ENCODE measurements around the gene CD164. TPM values are rescaled to one million over a fixed set of nuclear protein-coding genes. Genes with fewer than 3 reads are reported as not detected.

The CD164 gene
- total RNA-seq, 1 experiment from 2014 or later: 337 TPM

GRCh38 chr6:109342911-109343310 lies 39.4 kb downstream of the CD164 start:
- in situ Hi-C loops (cut with HindIII; ENCODE audit: low pct_unique_long_range_greater_than_20kb, low sequenced_read_pairs): no loop called here
- intact Hi-C loops (cut with micrococcal nuclease; ENCODE audit: unreplicated experiment): no loop called here
- POLR2A ChIA-PET: no interaction called here

GRCh38 chr6:109342506-109342905 lies 39.8 kb downstream of the CD164 start:
- Histone ChIP-seq H3K4me1 (ENCODE audit: control insufficient read depth, insufficient read depth, low read length) (no peaks in the 10 kb centered on the region), H3K36me3 (ENCODE audit: control insufficient read depth, insufficient read depth, low read length) (no peaks in the 10 kb centered on the region), H3K27ac (ENCODE audit: low read length) (no peak overlapping the region), H3K4me3 (ENCODE audit: low read depth in 2 of 2, low read length in 2 of 2) (no peak overlapping the region), H3K9me3 (ENCODE audit: control insufficient read depth, insufficient read depth, low read depth, low read length) (no peaks in the 10 kb centered on the region), H3K27me3 (ENCODE audit: control insufficient read depth, insufficient read depth, low read length) (no peaks in the 10 kb centered on the region)
- BruUV-seq (replicated peaks): no TSS peak
- in situ Hi-C loops (cut with HindIII; ENCODE audit: low pct_unique_long_range_greater_than_20kb, low sequenced_read_pairs) (no loop called here), intact Hi-C loops (cut with micrococcal nuclease; ENCODE audit: unreplicated experiment) (no loop called here)
- DNase-seq (ENCODE audit: low read depth, low spot score): no peak
- ATAC-seq: no peak
- CTCF ChIA-PET: no interaction called here
- TF ChIP-seq REST (IDR thresholded peaks at IDR 0.05; ENCODE audit: insufficient read depth in 1 of 2, low read depth in 2 of 2, low read length in 1 of 2) (no peak), POLR2AphosphoS5 (IDR thresholded peaks at IDR 0.05; ENCODE audit: low read depth, low read length) (no peak), TCF7L2 (IDR thresholded peaks at IDR 0.05; ENCODE audit: low read depth, low read length) (no peak), SIN3A (IDR thresholded peaks at IDR 0.05; ENCODE audit: borderline replicate concordance, insufficient read depth, low read depth, low read length) (no peak), CTCF (IDR thresholded peaks at IDR 0.05) (no peak)
- POLR2A ChIA-PET: no interaction called here

More at GRCh38 chr6:109342911-109343310, 39.4 kb downstream of the CD164 start:
- H3K4me3 ChIP-seq (ENCODE audit: low read depth in 2 of 2, low read length in 2 of 2): no peak overlapping the region
- H3K36me3 ChIP-seq (ENCODE audit: control insufficient read depth, insufficient read depth, low read length): no peaks in the 10 kb centered on the region
- CTCF ChIA-PET: no interaction called here
- no peaks in the 10 kb centered on the region for H3K4me1 ChIP-seq (ENCODE audit: control insufficient read depth, insufficient read depth, low read length)
- H3K27me3 ChIP-seq (ENCODE audit: control insufficient read depth, insufficient read depth, low read length): no peaks in the 10 kb centered on the region
- DNase-seq (ENCODE audit: low read depth, low spot score) (no peak), ATAC-seq (no peak)
- TF ChIP-seq SIN3A (IDR thresholded peaks at IDR 0.05; ENCODE audit: borderline replicate concordance, insufficient read depth, low read depth, low read length): no peak
- TF ChIP-seq POLR2AphosphoS5 (IDR thresholded peaks at IDR 0.05; ENCODE audit: low read depth, low read length): no peak
- TF ChIP-seq TCF7L2 (IDR thresholded peaks at IDR 0.05; ENCODE audit: low read depth, low read length): no peak
- TF ChIP-seq REST (IDR thresholded peaks at IDR 0.05; ENCODE audit: insufficient read depth in 1 of 2, low read depth in 2 of 2, low read length in 1 of 2): no peak
- no peak overlapping the region for H3K27ac ChIP-seq (ENCODE audit: low read length)
- BruUV-seq (replicated peaks): no TSS peak
- H3K9me3 ChIP-seq (ENCODE audit: control insufficient read depth, insufficient read depth, low read depth, low read length): no peaks in the 10 kb centered on the region
